HEK293T (cell line): ENCODE data around the gene ACLY.

Source experiments
- FOXK2 ChIP-seq: fragments of 450-650 bp; IDR thresholded peaks from 2 replicates; pipeline ENCODE4 v1.6.1; 2016; ENCODE audit warnings: mild to moderate bottlenecking
- L3MBTL2 ChIP-seq: fragments of 450-650 bp; conservative IDR thresholded peaks from 2 replicates; pipeline ENCODE4 v1.6.1; 2016; ENCODE audit warnings: mild to moderate bottlenecking
- SP1 ChIP-seq: fragments of 450-650 bp; IDR thresholded peaks from 2 replicates; pipeline ENCODE4 v1.6.1; 2017

- TF ChIP-seq L3MBTL2: no peak
- no peak for TF ChIP-seq FOXK2
- no peak for TF ChIP-seq SP1
These were observed 30.2 kb upstream of the ACLY start for GRCh38 chr17:41948762-41949460.
